BLaER1 (cell line): ENCODE results near the gene COA4.

Source experiments
- H3K27ac ChIP-seq: shearing (Covaris generic); formaldehyde crosslinking; 2 replicates; pipeline ENCODE4 v1.8.1; 2022
- H3K27me3 ChIP-seq: shearing (Covaris generic); formaldehyde crosslinking; 2 replicates; pipeline ENCODE4 v1.8.1; 2022
- H3K36me3 ChIP-seq: shearing (Covaris generic); formaldehyde crosslinking; 2 replicates; pipeline ENCODE4 v1.8.1; 2022
- H3K4me1 ChIP-seq: shearing (Covaris generic); formaldehyde crosslinking; 2 replicates; pipeline ENCODE4 v1.8.1; 2022
- H3K4me2 ChIP-seq: shearing (Covaris generic); formaldehyde crosslinking; 2 replicates; pipeline ENCODE4 v1.8.1; 2022
- H3K4me3 ChIP-seq: shearing (Covaris generic); formaldehyde crosslinking; 2 replicates; pipeline ENCODE4 v1.8.1; 2022
- H3K9ac ChIP-seq: shearing (Covaris generic); formaldehyde crosslinking; 2 replicates; pipeline ENCODE4 v1.8.1; 2022
- H3K9me3 ChIP-seq: shearing (Covaris generic); formaldehyde crosslinking; 2 replicates; pipeline ENCODE4 v1.8.1; 2022
- H4K20me1 ChIP-seq: shearing (Covaris generic); formaldehyde crosslinking; 2 replicates; pipeline ENCODE4 v1.8.1; 2022
- Cebpa-rat ChIP-seq: shearing (Covaris generic); IDR thresholded peaks from 2 replicates; pipeline ENCODE4 v1.8.1; 2022

COA4 gene

DNA sequence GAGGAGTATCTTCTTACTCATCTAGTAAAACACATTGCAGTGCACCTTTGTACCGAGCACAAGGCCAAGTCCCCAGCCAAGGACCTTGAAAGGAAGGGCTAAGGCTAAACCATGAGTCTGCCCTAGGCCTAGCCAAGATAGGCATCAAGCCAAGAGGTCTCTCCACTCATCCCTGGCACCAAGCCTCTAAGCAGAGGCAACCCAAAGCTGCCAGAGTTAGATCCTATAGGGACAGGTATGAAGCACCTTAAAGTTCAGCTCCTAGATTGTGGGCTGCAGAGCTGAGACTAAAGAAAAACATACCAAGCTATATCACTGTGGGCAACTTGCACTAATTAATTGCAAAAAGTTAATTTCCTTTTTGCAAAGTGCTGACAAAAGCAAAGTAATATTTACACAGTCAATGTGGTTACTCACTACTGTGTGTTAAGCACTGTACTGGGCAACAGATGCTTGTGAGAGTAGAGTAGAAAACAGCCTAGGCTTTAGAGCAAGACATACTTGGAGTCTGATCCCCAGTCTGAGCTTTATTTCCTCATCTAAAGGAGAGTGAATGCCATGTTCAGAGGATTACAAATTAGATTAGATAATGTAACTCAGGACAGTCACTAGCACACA lies 7.2 kb downstream of the COA4 start:
- Histone ChIP-seq H3K27me3 (no peaks in the 10 kb centered on the region), H3K36me3 (peaks cover 88% of the 10 kb centered on the region), H3K27ac (no peak overlapping the region)

DNA sequence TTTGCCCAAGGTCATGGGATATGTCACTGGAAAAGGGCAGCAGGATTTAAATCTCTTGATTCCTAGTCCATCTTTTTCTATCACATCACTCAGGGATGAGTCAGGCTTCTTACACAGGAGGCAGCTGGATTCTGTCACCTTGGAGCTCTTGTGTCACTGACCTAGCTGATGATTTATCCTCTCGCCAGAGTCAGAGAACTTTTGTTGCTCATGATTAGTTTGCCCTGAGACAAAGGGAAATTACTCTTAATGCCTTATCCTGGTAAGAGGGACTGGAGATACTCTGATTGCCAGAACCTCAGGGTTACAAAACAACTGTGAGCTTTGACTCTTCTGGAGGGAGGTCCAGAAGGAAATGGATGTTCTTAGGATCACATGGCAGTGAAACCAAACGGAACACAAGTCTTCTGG lies 10.1 kb downstream of the COA4 start:
- H3K9me3 ChIP-seq: no peaks in the 10 kb centered on the region
- peaks cover 88% of the 10 kb centered on the region for H3K36me3 ChIP-seq
- H4K20me1 ChIP-seq: 0 out of 2 replicates have a peak, but pooled peaks cover 6% of the 10 kb centered on the region
- H3K27me3 ChIP-seq: no peaks in the 10 kb centered on the region
- no peak overlapping the region for H3K27ac ChIP-seq
- no peak overlapping the region for H3K4me2 ChIP-seq
- TF ChIP-seq Cebpa-rat: no peak
- H3K9ac ChIP-seq: no peak overlapping the region
- no peaks in the 10 kb centered on the region for H3K4me1 ChIP-seq
- no peak overlapping the region for H3K4me3 ChIP-seq

More for the DNA sequence above, 7.2 kb downstream of the COA4 start:
- H3K9ac ChIP-seq: no peak overlapping the region
- no peaks in the 10 kb centered on the region for H3K4me1 ChIP-seq
- H3K9me3 ChIP-seq: no peaks in the 10 kb centered on the region
- no peak for TF ChIP-seq Cebpa-rat
- H4K20me1 ChIP-seq: peaks cover 16% of the 10 kb centered on the region; the same call in 1 of the 2 replicates
- no peak overlapping the region for H3K4me3 ChIP-seq
- no peak overlapping the region for H3K4me2 ChIP-seq

DNA sequence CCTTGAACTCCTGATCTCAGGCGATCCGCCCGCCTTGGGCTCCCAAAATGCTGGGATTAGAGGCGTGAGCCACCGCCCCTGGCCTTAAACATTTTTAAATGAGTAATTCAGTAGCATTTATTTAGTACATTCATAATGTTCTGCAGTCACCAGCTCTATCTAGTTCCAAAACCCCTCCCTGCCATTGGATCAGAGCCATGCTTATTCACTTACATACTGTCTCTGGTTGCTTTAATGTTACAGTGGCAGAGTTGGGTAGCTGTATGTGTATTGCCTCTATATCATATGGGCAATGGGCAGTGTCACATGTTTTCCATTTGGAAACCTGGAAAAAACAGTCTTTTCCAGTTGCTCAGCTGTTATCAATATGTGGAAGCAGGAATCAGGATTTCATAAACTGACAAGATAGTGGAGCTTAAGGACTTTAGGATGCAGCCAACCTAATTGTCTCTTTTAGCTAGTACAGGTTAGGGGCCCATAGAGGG lies 10.5 kb downstream of the COA4 start:
- Histone ChIP-seq H3K9ac (no peak overlapping the region), H3K27me3 (no peaks in the 10 kb centered on the region), H3K9me3 (no peaks in the 10 kb centered on the region), H3K36me3 (peaks cover 88% of the 10 kb centered on the region), H3K4me2 (no peak overlapping the region), H3K27ac (no peak overlapping the region), H4K20me1 (0 out of 2 replicates have a peak, but pooled peaks cover 6% of the 10 kb centered on the region), H3K4me1 (no peaks in the 10 kb centered on the region), H3K4me3 (no peak overlapping the region)
- no peak for TF ChIP-seq Cebpa-rat

DNA sequence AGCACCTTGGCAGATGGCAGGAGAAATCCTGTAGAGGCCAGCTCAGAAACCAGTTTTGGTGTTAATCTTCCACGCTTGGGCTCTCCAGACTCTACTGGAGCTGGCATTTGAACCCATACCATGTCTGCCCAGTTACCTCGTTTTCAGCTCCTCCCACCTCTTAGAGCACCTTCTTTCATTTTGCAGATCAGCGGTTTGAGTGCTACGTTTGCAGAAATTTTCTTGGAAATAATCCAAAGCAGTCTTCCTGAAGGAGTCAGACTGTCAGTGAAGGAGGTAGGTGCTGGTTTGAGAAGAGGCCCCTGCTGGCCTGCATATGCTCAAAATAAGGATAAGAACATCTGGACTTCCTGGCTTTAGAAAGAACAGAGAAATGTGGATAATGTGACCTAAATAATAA lies 13.7 kb downstream of the COA4 start:
- H3K9ac ChIP-seq: no peak overlapping the region
- no peak for TF ChIP-seq Cebpa-rat

DNA sequence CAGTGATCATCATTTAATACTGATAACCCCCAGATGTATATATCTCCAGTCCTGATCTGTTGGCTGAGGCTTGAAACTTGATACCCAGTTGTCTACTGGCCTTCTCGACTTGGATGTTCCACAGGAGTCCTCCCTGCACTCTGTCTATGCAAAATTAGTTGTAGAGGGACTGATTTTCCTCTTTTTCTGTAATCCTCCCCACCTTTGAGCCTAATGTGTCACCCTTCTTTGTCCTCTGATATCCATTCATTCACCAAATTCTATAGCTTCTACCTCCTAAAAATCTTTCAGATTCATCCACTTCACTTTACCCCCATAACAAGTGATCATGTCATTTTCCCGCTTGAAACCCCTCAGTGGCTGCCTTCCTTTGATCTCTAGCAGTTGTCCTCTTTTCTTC lies 16.4 kb downstream of the COA4 start:
- TF ChIP-seq Cebpa-rat: no peak
- no peaks in the 10 kb centered on the region for H3K9me3 ChIP-seq
- no peaks in the 10 kb centered on the region for H4K20me1 ChIP-seq
- H3K36me3 ChIP-seq: peaks cover 77% of the 10 kb centered on the region
- no peaks in the 10 kb centered on the region for H3K27me3 ChIP-seq
- no peak overlapping the region for H3K4me3 ChIP-seq
- H3K4me2 ChIP-seq: no peak overlapping the region
- H3K27ac ChIP-seq: no peak overlapping the region
- no peaks in the 10 kb centered on the region for H3K4me1 ChIP-seq
- H3K9ac ChIP-seq: 0 out of 2 replicates have a peak overlapping the region, but pooled peaks have one; percentile 19

More for the DNA sequence above, 13.7 kb downstream of the COA4 start:
- H3K4me2 ChIP-seq: no peak overlapping the region
- H3K9me3 ChIP-seq: no peaks in the 10 kb centered on the region
- H3K4me3 ChIP-seq: no peak overlapping the region
- H3K27me3 ChIP-seq: no peaks in the 10 kb centered on the region
- no peaks in the 10 kb centered on the region for H4K20me1 ChIP-seq
- H3K36me3 ChIP-seq: peaks cover 86% of the 10 kb centered on the region
- H3K4me1 ChIP-seq: no peaks in the 10 kb centered on the region
- H3K27ac ChIP-seq: no peak overlapping the region

DNA sequence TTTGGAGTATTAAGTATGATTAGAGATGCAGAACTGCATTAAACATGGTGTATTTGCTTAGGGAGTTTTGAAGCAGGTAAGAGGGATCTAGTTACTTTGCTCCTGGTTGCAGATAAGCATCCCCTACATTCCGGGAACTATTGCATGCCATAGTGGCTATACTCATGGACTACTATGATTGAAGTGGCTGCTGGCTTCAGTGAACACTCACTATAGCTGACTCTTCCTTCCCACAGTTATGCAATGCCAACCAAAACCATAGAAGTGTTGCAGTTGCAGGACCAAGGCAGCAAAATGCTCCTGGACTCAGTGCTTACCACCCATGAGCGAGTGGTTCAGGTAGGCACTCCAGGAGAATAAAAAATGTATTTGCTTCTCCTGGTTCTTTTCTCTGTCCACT lies 17.0 kb downstream of the COA4 start:
- Histone ChIP-seq H3K4me3 (no peak overlapping the region), H3K27ac (no peak overlapping the region), H3K9ac (no peak overlapping the region), H3K4me2 (no peak overlapping the region), H4K20me1 (no peaks in the 10 kb centered on the region), H3K27me3 (no peaks in the 10 kb centered on the region), H3K4me1 (no peaks in the 10 kb centered on the region), H3K36me3 (peaks cover 75% of the 10 kb centered on the region), H3K9me3 (no peaks in the 10 kb centered on the region)
- TF ChIP-seq Cebpa-rat: no peak

DNA sequence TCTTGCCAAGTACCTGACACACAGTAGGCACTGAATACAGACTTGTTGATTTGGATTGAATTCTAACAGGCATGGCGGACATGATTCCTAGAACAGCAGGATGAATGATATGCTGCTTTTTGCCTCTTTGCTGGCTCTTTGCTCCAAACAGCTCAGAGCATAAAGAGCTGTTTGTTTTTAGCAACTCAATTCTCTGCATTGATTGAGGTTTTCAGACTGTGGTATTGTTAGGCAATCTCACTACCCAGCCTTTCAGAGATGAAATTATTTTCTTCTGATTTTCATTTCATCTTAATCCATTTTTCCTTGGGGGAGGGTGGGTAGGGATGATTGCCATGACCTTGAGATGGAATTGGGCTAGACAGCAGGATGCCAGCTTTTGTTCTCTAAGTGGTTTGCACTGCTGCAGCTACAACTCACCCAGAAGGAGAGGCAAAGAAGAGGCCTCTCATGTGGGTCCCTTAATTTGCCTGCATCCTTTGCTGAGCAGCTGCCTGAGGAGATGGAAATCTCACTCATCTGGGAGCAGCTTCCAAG lies 20.5 kb downstream of the COA4 start:
- Histone ChIP-seq H3K4me2 (no peak overlapping the region), H3K9ac (no peak overlapping the region), H4K20me1 (no peaks in the 10 kb centered on the region), H3K27me3 (no peaks in the 10 kb centered on the region), H3K4me3 (no peak overlapping the region), H3K27ac (no peak overlapping the region), H3K4me1 (no peaks in the 10 kb centered on the region), H3K36me3 (peaks cover 44% of the 10 kb centered on the region), H3K9me3 (no peaks in the 10 kb centered on the region)
- no peak for TF ChIP-seq Cebpa-rat

DNA sequence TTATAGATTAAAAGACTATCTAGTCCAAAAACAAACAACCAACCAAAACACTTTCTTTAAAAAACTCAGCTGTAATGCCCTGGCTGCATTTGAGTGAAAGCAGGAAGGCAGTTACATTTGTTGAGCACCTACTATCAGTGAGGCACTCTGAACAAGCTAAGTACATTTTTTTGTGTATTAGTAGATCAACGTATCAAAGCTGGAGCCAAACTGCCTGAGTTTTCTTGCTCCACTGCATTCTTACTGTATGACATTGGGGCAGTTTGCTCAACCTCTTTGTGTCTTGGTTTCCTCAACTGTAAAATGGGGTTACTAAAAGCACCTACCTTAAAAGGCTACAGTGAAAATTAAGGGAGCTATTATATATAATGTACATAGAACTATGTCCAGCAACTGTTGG lies 22.0 kb downstream of the COA4 start:
- Histone ChIP-seq H3K27me3 (no peaks in the 10 kb centered on the region), H3K4me2 (no peak overlapping the region), H3K4me1 (no peaks in the 10 kb centered on the region), H3K27ac (no peak overlapping the region), H3K9me3 (no peaks in the 10 kb centered on the region), H3K9ac (no peak overlapping the region), H3K4me3 (no peak overlapping the region), H3K36me3 (peaks cover 33% of the 10 kb centered on the region), H4K20me1 (no peaks in the 10 kb centered on the region)
- no peak for TF ChIP-seq Cebpa-rat

DNA sequence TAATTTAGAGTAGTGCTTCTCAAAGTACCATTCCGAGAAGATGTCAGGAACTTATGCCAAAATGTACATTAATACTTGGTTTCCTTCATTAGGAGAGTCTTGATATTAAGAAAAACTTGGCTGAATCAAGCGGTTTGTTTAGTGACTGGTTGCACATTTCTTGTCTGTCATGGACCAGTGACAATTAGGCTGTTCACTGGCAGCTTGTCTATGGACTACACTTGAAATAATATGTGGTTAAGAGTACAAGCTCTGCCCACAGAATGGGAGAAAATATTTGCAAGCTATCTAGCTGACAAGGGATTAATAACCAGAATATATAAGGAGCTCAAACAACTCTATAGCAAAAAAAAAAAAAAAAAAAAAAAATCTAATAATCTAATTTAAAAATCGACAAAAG lies 24.6 kb downstream of the COA4 start:
- H3K36me3 ChIP-seq: peaks cover 26% of the 10 kb centered on the region
- H3K27ac ChIP-seq: no peak overlapping the region
- H3K9ac ChIP-seq: no peak overlapping the region
- no peak overlapping the region for H3K4me2 ChIP-seq
- no peaks in the 10 kb centered on the region for H3K27me3 ChIP-seq
- TF ChIP-seq Cebpa-rat: no peak
- H4K20me1 ChIP-seq: no peaks in the 10 kb centered on the region
- no peaks in the 10 kb centered on the region for H3K9me3 ChIP-seq
- no peak overlapping the region for H3K4me3 ChIP-seq
- peaks cover 8% of the 10 kb centered on the region for H3K4me1 ChIP-seq

DNA sequence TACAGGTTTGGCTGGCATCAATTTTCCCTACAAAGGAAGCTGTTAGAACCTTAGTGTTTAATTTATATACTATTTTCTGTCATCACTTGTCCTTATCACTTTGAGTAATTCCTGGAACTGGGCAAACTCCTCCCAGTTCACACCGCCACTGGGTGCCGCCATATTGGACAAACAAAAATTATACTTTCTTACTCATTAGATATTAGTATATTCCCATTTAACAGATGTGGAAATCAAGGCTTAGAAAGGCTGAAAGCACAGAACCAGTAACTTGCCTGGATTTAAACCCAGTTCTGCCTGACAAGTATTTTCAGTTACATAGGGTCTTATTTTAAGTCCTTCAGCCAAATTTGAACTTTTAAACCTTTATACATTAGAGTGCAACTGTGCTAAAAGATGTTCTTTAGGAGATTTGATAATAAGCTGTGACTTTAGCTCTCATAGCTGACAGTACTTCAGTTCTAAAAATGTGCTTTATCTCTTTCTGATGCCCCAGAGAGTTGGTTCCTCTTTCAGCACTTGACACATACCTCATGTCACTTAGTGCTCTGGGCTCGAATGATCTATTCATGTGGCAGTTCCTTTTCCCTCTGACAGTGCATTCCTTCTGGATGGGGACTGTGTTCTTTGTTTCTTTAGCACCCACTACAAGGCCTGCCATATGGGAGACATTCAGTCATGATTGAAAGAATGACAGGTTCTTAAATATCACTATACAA lies 25.4 kb downstream of the COA4 start:
- H3K27me3 ChIP-seq: no peaks in the 10 kb centered on the region
- no peak overlapping the region for H3K9ac ChIP-seq
- no peak for TF ChIP-seq Cebpa-rat
- H3K4me1 ChIP-seq: peaks cover 17% of the 10 kb centered on the region
- no peak overlapping the region for H3K27ac ChIP-seq
- H3K4me2 ChIP-seq: no peak overlapping the region
- peaks cover 31% of the 10 kb centered on the region for H3K36me3 ChIP-seq
- no peaks in the 10 kb centered on the region for H4K20me1 ChIP-seq
- H3K4me3 ChIP-seq: no peak overlapping the region
- H3K9me3 ChIP-seq: no peaks in the 10 kb centered on the region
